KMS-11 (cell line): Measurements from ENCODE around the gene KIAA0753.

ENCODE experiments used
- H2AFZ ChIP-seq: fragments of 200-600 bp; sonication (generic); 2 replicates; pipeline ENCODE4 v1.6.1; 2016; ENCODE audit warnings: antibody characterized with exemption, mixed run types, low read depth
- H3K27ac ChIP-seq: fragments of 200-600 bp; sonication (generic); 2 replicates; pipeline ENCODE4 v1.6.1; 2016; ENCODE audit warnings: mild to moderate bottlenecking, mixed run types
- H3K27me3 ChIP-seq: fragments of 200-600 bp; sonication (generic); 2 replicates; pipeline ENCODE4 v1.6.1; 2017; ENCODE audit warnings: mild to moderate bottlenecking, low read depth, mixed run types, moderate library complexity; ENCODE audit not compliant: insufficient read depth
- H3K36me3 ChIP-seq: fragments of 200-600 bp; sonication (generic); 2 replicates; pipeline ENCODE4 v1.6.1; 2017; ENCODE audit warnings: mild to moderate bottlenecking, mixed run types; ENCODE audit not compliant: insufficient read depth
- H3K4me1 ChIP-seq: fragments of 200-600 bp; sonication (generic); 2 replicates; pipeline ENCODE4 v1.6.1; 2016; ENCODE audit warnings: mild to moderate bottlenecking, low read depth, mixed run types; ENCODE audit not compliant: poor library complexity, severe bottlenecking
- H3K4me2 ChIP-seq: fragments of 200-600 bp; sonication (generic); 2 replicates; pipeline ENCODE4 v1.7.0; 2016; ENCODE audit warnings: mild to moderate bottlenecking, mixed run types
- H3K4me3 ChIP-seq: fragments of 200-600 bp; sonication (generic); IDR thresholded peaks from 2 replicates; pipeline ENCODE4 v1.6.1; 2017; ENCODE audit warnings: low read depth, low read length, mixed read lengths; ENCODE audit not compliant: insufficient read depth
- H3K79me2 ChIP-seq: fragments of 200-600 bp; sonication (generic); 2 replicates; pipeline ENCODE4 v1.6.1; 2016; ENCODE audit warnings: low read depth, mixed run types; ENCODE audit not compliant: insufficient read depth
- H3K9ac ChIP-seq: fragments of 200-600 bp; sonication (generic); 2 replicates; pipeline ENCODE4 v1.6.1; 2016; ENCODE audit warnings: mild to moderate bottlenecking, mixed run types
- H4K20me1 ChIP-seq: fragments of 200-600 bp; sonication (generic); 2 replicates; pipeline ENCODE4 v1.6.1; 2016; ENCODE audit warnings: mild to moderate bottlenecking, mixed run types; ENCODE audit not compliant: insufficient read depth
- TF ChIP-seq, protein P1 (sequence below): fragments of 200-600 bp; sonication (generic); conservative IDR thresholded peaks from 2 replicates; pipeline ENCODE4 v1.6.1; 2017; ENCODE audit warnings: low read depth, mild to moderate bottlenecking, antibody characterized with exemption, low read length, moderate library complexity, mixed read lengths

Gene KIAA0753

GRCh38 chr17:6551356-6551755 lies 89.2 kb downstream of the KIAA0753 start:
- H3K4me2 ChIP-seq, result no peak overlapping the region
- H3K4me1 ChIP-seq, result no peaks in the 10 kb centered on the region
- no peaks in the 10 kb centered on the region for H3K27me3 ChIP-seq

GRCh38 chr17:6549384-6550036 lies 91.0 kb downstream of the KIAA0753 start:
- H4K20me1 ChIP-seq, result no peaks in the 10 kb centered on the region
- no peaks in the 10 kb centered on the region for H3K36me3 ChIP-seq
- no peaks in the 10 kb centered on the region for H3K27me3 ChIP-seq
- TF ChIP-seq, protein P1, sequence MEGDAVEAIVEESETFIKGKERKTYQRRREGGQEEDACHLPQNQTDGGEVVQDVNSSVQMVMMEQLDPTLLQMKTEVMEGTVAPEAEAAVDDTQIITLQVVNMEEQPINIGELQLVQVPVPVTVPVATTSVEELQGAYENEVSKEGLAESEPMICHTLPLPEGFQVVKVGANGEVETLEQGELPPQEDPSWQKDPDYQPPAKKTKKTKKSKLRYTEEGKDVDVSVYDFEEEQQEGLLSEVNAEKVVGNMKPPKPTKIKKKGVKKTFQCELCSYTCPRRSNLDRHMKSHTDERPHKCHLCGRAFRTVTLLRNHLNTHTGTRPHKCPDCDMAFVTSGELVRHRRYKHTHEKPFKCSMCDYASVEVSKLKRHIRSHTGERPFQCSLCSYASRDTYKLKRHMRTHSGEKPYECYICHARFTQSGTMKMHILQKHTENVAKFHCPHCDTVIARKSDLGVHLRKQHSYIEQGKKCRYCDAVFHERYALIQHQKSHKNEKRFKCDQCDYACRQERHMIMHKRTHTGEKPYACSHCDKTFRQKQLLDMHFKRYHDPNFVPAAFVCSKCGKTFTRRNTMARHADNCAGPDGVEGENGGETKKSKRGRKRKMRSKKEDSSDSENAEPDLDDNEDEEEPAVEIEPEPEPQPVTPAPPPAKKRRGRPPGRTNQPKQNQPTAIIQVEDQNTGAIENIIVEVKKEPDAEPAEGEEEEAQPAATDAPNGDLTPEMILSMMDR, result no peak
- H3K4me2 ChIP-seq, result no peak overlapping the region
- H2AFZ ChIP-seq, result no peak overlapping the region
- H3K79me2 ChIP-seq, result no peaks in the 10 kb centered on the region
- H3K9ac ChIP-seq, result no peak overlapping the region
- H3K4me1 ChIP-seq, result no peaks in the 10 kb centered on the region
- no peak overlapping the region for H3K27ac ChIP-seq
- H3K4me3 ChIP-seq, result no peak overlapping the region

More at GRCh38 chr17:6551356-6551755, 89.2 kb downstream of the KIAA0753 start:
- no peaks in the 10 kb centered on the region for H3K79me2 ChIP-seq
- no peaks in the 10 kb centered on the region for H4K20me1 ChIP-seq
- TF ChIP-seq, protein P1, result no peak
- H3K36me3 ChIP-seq, result no peaks in the 10 kb centered on the region
- H3K9ac ChIP-seq, result no peak overlapping the region
- no peak overlapping the region for H2AFZ ChIP-seq
- H3K27ac ChIP-seq, result no peak overlapping the region
- no peak overlapping the region for H3K4me3 ChIP-seq

DNA sequence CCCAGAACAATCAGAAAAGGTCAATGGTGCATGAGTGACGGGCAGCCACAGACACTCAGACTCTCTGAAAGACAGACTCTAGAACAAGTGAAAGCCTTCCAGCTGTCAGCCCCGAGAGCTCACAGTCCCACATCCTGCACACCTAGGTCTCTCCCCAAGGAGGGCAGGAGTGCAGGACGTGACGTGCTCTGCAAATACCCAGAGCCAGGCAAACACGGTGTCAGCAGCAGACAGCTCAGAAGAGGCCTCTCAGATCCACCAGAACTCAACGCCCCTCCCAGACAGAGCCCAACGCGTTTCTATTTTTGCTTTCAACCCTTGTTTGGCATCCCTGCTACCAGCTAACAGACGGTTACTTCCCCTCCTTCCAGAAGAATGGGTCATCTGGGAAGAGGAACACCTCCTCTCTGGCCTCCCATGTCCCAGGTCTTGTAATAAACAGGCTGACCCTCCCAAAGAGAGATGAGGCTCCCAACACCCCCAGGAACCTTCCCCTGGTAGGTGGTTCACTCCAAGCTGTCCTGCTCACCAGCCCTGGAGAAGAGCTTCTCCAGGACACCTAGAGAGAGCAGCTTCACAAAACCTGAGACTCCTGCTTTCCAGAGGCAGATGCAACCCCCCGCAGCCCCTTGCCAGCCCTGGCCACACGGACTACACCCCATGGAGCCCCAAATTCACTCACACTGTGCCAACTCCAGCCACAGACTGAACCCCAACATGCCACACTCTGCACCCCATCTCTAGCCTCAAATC lies 91.8 kb downstream of the KIAA0753 start:
- no peak overlapping the region for H3K4me2 ChIP-seq
- no peak overlapping the region for H3K4me3 ChIP-seq
- no peaks in the 10 kb centered on the region for H3K79me2 ChIP-seq
- H3K4me1 ChIP-seq, result no peaks in the 10 kb centered on the region
- no peaks in the 10 kb centered on the region for H4K20me1 ChIP-seq
- no peak overlapping the region for H3K27ac ChIP-seq
- no peaks in the 10 kb centered on the region for H3K36me3 ChIP-seq
- H3K27me3 ChIP-seq, result no peaks in the 10 kb centered on the region
- H2AFZ ChIP-seq, result no peak overlapping the region
- TF ChIP-seq, protein P1, result no peak
- H3K9ac ChIP-seq, result no peak overlapping the region

GRCh38 chr17:6548034-6548433 lies 92.5 kb downstream of the KIAA0753 start:
- Histone ChIP-seq H3K27ac (no peak overlapping the region), H3K4me2 (no peak overlapping the region), H3K36me3 (no peaks in the 10 kb centered on the region), H3K4me1 (no peaks in the 10 kb centered on the region), H3K79me2 (no peaks in the 10 kb centered on the region), H2AFZ (no peak overlapping the region), H4K20me1 (no peaks in the 10 kb centered on the region), H3K27me3 (no peaks in the 10 kb centered on the region), H3K4me3 (no peak overlapping the region), H3K9ac (no peak overlapping the region)
- TF ChIP-seq, protein P1, result no peak
